Hematopoietic multipotent progenitor cell (in vitro differentiated cells): ENCODE measurements around the gene RNF125. TPM values are rescaled to one million over a fixed set of nuclear protein-coding genes. Genes with fewer than 3 reads are reported as not detected.
"Not testable (repeated sequence)": the region's sequence is repeated elsewhere in the genome, so short reads cannot be mapped to it uniquely, and the experiment has no call there.

Source experiments
- DNase-seq, 3 donors: peaks; one replicate each; pipeline ENCODE4 v3.0.0-alpha.2; 2011 to 2015; ENCODE audit warnings: low read depth in 2 of 3, low spot score in 2 of 3
- total RNA-seq: library from RNA; depleted of rRNA; stranded (reverse); fragments of >200 nt; gene quantifications from one replicate; pipeline ENCODE4 v1.2.3, GENCODE V29; 2012

RNF125 gene
- total RNA-seq, 1 donor: 8.9 TPM

GRCh38 chr18:32083781-32084180 is 65.2 kb downstream of the RNF125 start:
- no peak for DNase-seq

GRCh38 chr18:32086881-32087280 is 68.3 kb downstream of the RNF125 start:
- no peak for DNase-seq

GRCh38 chr18:32090831-32091230 is 72.2 kb downstream of the RNF125 start:
- DNase-seq: not testable (repeated sequence)

- DNase-seq: no peak
Measured at GRCh38 chr18:32091325-32091723, 72.7 kb downstream of the RNF125 start.

- peak; percentile 71 to 92 (median 91) for DNase-seq
Measured at GRCh38 chr18:32091724-32092421, 73.2 kb downstream of the RNF125 start, which contains the start of gene RNF138. Gene RNF138, plus strand, starts transcription at chr18:32091874. Its CDS starts 903 bp downstream, at chr18:32092777.

- peak; percentile 92 to 98 (median 97) for DNase-seq
Measured at GRCh38 chr18:32092422-32093101, 73.9 kb downstream of the RNF125 start.

GRCh38 chr18:32093102-32093511 is 74.5 kb downstream of the RNF125 start:
- peak in 2 of 3 donors; percentile 59 to 73 for DNase-seq

GRCh38 chr18:32093523-32093922 is 74.9 kb downstream of the RNF125 start:
- DNase-seq: no peak

GRCh38 chr18:32095192-32095899 is 76.7 kb downstream of the RNF125 start:
- DNase-seq: no peak

- DNase-seq: no peak
Measured at GRCh38 chr18:32095900-32096229, 77.2 kb downstream of the RNF125 start.

GRCh38 chr18:32096946-32097345 is 78.3 kb downstream of the RNF125 start:
- no peak for DNase-seq

GRCh38 chr18:32104516-32104915 is 85.9 kb downstream of the RNF125 start:
- no peak for DNase-seq

GRCh38 chr18:32110005-32110404 is 91.4 kb downstream of the RNF125 start:
- no peak for DNase-seq

GRCh38 chr18:32111706-32112105 is 93.1 kb downstream of the RNF125 start:
- no peak for DNase-seq

- DNase-seq: no peak
Measured at GRCh38 chr18:32112826-32113225, 94.2 kb downstream of the RNF125 start.

GRCh38 chr18:32114293-32114942 is 95.8 kb downstream of the RNF125 start:
- no peak for DNase-seq

GRCh38 chr18:32122039-32122438 is 103.4 kb downstream of the RNF125 start:
- no peak for DNase-seq
